ENCODE measurements around the gene CBX8.
"Not testable (repeated sequence)": the region's sequence is repeated elsewhere in the genome, so short reads cannot be mapped to it uniquely, and the experiment has no call there.

Gene CBX8

DNA sequence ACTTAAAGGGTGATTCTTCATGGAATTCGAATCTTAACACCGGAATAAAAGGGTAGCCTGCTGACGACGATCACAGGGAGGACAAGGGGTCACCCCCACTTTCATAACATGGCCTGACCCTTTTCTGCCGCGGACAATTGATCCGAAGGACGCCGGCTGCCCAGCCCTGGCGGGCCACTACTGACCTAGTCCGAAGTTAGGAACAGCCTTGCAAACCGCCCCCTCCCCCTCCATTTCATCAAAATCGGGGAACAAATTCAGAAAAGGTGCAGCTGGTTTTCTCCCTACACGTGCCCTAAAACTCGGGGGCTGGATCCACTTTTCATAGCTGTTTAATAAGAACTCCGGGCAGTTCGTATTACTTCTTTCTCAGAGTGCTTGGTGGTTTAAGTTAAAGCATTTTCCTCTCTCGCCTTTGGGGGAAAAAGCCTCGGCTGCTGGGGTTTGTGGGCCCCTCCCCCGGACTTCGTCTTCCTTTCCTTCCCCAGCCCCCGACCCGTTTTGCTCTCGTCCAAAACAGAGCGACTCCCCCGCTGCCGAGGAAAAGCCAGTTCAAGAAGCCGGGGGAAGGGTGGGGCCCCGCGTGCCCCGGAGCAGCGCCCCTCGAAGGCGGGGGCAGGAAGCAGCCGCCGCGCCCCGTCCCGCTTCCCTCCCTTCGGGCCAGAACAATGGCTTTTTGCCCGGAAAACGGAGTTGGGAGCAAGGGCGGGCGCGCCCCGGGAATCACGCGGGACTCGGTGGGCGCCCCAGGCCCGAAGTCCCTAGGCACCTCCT lies 19.6 kb downstream of the CBX8 start:
- FAIRE-seq: no peak

DNA sequence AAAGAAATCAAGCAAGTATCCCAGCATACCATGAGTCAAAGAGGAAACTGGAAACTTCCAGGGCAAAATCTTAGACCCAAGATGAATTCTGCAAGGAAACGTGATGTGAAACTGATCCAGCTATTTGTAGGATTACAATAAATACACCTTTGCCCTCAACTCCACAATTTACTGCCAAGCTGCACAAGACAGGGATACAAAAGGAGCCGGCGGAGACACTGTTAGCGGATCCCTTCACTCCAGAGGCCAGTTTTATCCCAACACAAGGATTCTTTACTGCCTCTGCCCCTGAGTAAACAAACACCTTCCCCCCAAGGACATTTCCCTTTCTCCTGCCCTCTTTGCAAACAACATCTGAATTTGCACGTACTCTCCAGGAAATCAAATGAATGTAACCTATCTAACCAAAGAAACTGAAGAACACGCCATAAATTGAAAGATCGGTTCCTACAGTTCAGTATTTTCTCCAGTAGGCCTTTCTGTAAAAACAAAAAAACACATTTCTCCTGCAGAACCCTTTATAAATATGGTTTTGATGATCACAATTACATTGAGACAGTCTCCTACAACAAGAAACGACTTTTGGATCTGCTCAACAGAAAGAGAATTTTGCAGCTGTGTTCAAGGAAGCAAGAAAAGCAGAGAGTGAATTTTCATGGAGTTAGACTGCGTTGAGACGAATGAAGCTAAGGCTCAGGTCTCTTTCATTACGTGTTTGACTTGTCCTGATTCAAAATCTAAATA lies 20.3 kb downstream of the CBX8 start:
- FAIRE-seq: no peak

DNA sequence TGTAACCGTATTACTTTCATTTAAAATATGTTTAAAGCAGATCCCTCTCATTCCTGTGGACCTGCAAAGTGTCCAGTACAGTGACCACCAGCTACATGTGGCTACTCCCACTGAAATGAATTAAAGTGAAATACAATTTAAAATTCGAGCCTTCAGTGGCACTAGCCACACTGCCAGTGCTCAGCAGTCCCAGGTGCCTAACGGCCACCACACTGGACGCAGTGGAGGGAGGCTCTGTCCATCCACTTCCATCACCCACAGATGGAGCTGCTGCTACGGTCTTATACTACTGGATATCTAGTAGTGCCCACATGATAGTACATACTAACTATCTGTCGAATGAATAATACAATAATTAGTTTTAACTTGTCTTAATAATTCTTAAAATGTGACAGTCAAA lies 21.2 kb downstream of the CBX8 start:
- no peak for FAIRE-seq

DNA sequence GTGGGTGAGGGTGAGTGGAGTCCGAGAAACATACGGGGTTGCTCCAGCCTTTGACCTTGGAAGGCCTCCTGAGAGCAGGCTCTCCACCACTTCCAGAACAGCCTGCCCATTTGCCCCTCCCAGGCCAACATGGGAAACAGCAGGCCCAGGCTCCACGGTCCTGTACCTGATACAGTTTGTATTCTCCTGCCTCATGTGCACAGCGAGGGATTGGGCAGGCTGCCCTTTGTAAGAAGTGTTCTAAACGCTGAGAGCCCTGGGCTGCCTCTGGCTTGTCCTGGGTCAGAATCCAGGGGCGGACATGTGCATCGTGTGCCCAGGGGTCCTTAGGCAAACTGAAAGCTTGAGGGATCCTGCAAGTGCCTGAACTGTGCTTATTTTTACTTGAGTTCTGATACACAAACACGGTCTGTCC lies 22.3 kb downstream of the CBX8 start:
- no peak for FAIRE-seq

DNA sequence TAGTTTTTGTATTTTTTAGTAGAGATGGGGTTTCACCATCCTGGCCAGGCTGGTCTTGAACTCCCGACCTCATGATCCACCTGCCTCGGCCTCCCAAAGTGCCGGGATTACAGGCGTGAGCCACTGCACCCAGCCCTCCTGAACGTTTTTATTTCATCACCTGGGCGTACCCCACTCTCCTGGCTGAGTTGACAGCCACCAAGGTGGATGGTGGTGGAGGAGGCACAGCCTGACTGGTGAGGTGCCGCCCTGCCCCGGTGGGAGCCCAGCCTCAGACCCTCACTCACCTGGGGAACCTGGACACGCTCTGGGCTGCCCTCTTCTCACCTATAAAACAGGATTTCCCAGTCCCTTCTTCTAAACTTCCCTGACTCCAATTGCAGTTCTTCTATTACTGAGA lies 24.2 kb downstream of the CBX8 start:
- FAIRE-seq: not testable (repeated sequence)

DNA sequence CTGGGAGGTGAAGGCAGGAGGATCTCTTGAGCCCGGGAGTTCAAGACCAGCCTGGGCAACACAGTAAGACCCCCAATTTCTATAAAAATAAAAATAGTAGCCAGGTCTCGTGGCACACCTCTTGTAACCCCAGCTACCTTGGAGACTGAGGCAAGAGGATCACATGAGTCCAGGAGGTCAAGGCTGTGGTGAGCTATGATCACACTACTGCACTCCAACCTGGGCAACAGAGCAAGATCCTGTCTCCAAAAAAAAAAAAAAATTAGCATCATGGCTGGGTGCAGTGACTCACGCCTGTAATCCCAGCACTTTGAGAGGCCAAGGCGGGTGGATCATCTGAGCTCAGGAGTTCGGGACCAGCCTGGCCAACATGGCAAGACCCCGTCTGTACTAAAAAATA lies 25.6 kb downstream of the CBX8 start:
- FAIRE-seq: no peak

DNA sequence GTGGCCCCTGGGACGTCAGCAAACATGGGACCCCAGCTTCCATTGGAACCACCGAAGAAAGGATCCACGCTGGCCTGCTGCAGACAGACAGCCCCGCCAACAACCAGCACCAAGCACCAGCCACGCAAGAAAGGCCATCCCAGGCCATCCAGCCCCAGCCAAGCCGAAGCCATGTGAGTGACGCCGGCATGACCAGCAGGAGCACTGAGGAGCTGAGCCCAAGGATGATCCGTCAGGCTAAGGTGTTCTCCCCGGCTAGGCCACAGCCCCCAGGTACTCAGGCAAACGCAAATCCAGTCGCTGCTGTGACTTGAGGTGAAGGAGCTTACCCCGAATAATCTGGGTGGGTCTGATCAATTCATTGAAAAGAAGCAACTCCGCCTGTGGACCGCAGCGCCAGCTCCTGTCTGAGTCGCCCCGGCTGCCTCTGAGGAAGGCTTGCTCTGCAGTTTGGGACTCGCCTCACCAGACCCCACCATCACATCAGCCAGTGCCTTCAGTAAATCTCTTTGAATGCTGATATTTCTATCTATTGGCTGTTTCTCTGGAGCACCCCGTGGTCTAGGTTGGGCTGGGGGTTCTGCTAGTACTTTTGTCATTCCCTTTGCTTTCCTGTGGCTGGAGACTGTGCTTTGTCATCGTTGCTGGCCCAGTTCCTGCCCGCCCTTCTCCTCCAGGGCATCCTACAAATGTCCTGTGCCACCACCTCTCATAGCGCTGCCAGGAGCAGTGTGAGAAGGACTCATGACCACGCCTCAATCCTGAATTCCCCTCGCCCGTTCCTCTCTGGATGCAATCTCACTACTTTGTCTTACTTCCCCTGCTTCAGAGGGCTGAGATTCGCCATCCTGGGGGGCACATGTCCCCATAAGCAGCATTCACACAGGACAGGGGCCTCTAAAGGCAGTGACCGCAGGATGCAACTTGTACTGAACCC lies 27.0 kb downstream of the CBX8 start:
- FAIRE-seq: no peak

DNA sequence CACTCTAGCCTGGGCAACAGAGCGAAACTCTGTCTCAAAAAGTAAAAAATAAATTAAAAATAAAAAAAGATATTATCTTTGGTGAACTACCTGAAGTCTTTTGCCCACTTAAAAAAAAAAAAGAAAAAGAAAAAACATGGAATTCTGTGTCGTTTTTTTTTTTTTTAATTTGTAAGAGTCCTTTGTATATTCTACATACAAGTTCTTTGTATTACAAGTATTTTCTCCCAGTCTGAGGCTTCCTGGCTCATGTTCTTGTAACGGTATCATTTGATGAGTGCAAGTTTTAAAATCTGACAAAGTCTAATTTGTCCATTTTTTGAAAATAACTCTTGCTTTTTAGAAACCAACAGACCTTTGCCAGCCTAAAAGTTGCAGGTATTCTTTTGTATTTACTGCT lies 31.2 kb downstream of the CBX8 start:
- no peak for FAIRE-seq

DNA sequence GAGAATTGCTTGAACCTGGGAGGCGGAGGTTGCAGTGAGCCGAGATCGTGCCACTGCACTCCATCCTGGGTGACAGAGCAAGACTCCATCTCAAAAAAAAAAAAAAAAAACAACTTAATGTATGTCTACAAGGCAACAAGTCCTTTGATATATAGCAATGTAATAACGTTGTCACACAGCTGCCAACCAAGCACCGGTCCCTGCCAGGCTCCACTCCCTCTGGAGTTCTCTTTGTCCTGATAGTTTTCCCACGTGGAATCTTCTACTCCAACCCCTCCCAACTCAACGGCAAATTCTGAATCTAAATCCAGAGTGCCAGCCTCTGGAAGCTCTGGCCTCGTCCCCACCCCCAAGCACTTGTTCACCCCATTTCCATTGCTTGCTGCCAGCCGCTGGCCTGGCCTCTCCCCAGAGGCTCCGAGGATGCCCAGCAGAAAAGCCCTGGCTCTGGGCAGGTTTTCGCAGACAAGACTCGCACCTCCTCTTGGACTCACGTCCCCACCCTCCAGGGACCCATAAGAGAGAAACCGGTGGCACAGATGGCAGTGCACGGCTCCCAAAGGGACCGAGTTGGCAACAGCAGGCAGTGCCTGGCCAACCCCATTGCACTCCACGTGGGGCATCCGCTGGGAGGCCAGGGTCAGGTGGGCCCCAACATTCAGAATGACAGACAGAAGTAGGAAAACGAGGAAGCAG lies 34.8 kb downstream of the CBX8 start:
- no peak for FAIRE-seq

DNA sequence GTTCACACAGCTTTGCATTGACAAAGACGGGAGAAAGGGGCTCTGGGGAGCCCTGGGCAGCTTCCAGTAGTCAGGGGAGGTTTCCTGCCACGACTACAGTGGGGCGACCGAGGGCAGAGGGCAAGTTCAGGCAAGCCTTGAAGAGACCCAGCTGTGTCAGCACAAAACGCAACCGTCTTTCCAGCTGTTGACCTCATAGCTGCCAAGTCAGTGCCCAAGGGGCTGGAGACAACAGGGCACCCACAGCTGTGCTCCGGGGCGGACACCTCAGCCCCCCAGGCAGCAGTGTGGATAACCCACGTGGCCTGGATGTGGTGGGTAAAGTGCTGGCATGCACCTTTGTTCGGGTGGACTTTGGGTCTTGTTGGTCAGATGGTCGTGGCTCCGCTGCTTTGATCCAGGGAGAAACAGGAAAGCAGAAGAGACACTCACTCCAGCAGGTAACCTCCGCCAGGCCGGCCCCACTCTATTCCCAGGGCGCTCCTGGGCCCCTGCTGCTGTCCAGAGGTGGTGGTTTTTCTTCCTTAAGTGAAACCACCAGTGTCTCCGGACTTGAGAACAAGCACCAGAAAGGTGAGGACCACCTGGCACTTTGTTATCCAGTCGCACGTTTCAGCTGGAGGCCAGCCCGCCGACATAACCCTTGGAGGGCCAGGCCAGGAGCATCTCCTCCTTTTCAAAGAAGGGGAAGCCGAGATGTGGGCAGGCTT lies 36.5 kb downstream of the CBX8 start:
- no peak for FAIRE-seq

DNA sequence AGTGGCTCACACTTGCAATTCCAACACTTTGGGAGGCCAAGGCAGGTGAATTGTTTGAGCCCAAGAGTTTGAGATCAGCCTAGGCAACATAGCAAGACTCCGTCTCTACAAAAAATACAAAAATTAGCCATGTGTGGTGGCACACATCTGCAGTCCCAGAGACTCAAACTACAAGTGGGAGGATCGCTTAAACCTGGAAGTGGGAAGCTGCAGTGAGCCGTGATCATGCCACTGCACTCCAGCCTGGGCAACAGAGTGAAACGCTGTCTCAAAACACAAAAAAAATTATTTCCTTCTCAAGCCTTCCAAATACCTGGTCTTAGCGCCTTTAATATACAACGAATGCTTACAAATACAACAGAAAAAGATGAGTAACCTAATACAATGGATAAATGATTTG lies 38.6 kb downstream of the CBX8 start:
- no peak for FAIRE-seq

DNA sequence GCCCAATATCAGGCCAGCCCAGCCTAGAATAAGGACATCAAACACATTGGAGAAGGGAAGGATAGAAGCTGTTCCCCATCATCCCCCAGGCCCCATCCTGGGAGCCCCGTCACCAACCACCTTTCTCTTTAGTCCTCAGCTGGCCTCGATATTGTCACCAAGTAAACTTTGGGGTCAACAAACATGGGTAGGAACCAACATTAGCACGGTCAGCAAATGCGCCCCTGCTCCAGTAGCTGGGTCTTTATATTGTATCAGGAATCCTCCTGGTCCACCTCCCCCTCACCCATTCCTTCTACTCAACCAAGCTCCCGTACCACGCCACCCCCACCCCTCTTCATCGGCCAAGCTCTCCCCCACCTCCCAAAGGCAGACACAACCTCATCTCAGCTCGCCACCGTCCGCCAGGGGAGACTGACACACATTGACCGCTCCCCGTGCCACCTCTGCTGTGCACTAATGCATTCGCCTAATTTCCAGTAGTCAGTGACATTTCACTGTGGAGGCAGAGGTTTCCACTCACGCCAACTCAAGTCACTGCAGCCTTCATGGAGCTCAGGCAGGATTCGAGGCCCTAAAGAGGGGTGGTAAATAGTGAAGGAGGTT lies 39.6 kb downstream of the CBX8 start:
- no peak for FAIRE-seq

DNA sequence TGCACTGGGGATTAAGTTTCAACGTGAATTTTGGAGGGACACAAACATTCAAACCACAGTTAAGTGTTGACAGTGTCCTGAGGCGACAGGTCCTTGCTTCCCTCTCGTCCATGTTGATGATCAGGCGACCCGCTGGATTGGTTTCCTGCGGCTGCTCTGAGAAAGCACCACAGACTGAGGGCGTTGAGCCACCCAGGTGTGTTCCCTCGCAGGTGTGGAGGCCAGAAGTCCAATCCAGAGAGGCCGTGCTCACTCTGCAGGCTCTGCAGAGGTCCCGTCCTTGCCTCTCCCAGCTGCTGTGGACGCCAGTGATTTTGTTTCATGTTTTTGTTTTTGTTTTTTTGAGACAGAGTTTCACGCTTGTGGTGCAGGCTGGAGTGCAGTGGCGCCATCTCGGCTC lies 41.3 kb downstream of the CBX8 start:
- FAIRE-seq: no peak

DNA sequence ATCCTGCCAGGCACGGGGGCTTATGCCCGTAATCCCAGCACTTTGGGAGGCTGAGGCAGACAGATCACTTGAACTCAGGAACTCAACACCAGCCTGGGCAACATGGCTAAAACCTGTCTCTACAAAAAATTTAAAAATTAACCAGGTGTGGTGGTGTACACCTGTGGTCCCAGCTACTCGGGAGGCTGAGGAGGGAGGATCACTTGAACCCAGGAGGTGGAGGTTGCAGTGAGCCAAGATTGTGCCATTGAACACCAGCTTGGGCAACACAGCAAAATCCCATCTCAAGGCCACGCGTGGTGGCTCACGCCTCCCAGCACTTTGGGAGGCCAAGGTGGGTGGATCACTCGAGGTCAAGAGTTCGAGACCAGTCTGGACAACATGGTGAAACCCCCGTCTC lies 42.0 kb downstream of the CBX8 start:
- FAIRE-seq: not testable (repeated sequence)

DNA sequence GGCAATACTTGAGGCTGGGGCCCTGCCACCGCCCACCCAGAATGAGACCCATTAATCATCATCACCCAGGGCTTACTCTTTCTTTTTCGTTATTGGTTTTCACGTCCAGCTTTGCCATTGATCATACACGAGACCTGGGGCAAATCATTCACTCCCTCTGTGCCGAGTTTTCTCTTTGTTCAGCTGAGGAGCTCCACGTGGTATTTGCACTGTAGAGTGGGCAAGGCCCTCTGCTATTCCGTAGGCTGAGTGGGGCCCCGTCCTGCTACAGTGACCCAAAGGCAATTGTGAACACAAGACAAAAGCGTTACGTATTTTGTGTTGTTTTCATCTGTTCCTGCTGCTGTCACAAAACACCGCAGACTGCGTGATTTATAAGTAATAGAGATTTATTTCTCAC lies 42.5 kb downstream of the CBX8 start:
- FAIRE-seq: no peak

DNA sequence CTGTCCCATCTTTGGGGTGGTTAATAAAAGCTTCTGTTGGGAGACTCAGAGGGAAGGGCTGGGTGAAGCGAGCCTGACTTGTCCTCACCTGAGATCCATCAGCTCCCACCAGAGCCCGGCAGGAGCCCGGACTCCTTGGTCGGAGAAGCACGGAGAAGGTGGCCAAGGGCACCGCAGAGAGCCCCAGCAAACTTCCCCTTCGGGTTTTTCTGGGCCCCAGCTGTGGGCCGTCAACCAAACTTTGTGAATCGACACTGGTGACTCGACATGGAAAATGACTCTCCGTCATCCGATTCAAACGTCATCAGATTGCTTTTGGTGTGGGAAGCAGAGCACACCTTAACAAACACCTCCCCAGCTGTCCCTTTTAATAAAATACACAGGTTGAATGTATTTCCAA lies 44.7 kb downstream of the CBX8 start:
- FAIRE-seq: no peak

DNA sequence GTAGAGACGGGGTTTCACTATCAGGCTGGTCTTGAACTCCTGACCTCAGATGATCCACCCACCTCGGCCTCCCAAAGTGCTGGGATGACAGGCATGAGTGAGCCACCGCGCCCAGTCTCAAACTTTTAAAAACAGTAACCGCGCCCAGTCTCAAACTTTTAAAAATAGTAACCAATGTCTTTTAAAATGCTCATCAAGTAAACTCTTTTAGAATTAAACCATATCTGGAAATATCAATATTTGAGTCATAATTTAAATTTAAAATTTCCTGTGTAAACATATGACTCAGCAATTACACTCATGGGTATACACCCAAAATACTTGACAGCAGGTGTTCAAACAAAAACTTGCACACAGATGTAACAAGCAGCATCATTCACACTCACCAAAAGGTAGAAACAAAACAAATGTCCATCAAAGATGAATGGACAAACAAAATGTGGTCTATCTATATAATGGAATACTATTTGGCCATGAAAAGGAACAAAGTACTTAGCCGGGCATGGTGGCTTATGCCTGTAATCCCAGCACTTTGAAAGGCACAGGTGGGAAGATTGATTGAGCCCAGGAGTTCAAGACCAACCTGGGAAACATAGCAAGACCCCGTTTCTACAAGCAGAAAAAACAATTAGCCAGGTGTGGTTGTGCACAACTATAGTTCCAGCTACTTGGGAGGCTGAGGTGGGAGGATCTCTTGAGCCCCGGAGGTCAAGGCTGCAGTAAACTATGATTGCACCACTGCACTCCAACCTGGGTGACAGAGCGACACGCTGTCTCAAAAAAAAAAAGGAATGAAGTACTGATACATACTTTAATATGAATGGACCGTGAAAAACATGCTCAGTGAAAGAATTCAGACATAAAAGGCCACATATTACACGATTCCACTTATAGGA lies 46.0 kb downstream of the CBX8 start:
- FAIRE-seq: no peak

DNA sequence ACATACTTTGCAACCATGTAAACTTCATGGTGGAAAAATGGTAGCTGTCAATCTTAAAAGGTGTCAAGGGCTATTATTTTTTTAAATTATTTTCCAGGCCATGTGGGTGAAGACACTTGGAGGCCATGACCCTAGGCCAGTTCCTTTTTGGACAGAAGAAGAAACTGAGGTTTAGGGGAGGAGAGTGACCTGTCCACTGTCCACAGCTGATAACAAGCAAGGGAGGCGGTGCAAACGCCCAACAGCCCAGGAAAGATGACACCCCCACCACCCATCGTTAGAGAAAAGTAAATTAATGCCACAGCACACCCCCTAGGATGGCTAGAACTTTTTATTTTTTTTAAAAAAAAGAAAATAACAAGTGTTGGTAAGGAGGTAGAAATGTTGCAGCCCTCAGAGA lies 46.9 kb downstream of the CBX8 start:
- FAIRE-seq: no peak

DNA sequence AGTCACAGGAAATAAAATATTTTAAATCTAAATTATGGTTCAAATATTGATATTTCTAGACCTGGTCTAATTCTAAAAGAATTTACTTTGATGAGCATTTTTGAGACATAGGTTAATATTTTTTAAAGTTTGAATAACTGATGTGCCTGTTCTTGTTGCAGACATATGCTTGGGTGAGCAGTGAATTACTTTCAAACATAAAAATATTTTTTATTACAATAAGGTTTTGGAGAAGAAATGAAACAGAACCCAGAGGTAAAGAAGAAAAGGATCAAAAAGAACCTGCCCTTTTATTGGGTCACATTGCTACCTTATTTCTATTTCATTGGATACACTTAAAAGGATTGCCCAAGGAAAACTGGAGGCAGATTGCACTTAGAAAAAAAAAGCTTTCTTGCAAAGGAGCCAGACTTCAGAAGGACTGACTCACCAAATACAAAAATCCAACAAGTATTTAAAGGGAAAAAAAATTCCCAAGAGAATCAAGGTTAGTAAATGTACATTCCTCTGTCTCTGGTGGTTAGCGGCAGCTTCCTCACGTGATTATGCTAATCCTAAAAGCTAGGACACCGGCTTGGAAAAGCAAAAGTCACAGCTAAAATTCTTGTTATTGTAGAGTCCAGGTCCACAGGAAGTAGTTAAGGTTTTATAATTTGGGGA lies 47.6 kb downstream of the CBX8 start:
- no peak for FAIRE-seq

Data from islet of Langerhans (tissue), 1 donor.